Astrocyte of the cerebellum (primary cell): ENCODE measurements around the gene WNT7B.

ENCODE experiments used
- DNase-seq: peaks from one replicate; pipeline ENCODE4 v3.0.0-alpha.2; 2011; ENCODE audit warnings: low read depth
- H3K4me3 ChIP-seq: 2 replicates; pipeline ENCODE4 v1.5.1; 2011; ENCODE audit warnings: mild to moderate bottlenecking, low read depth, low read length, moderate library complexity
- CTCF ChIP-seq: IDR thresholded peaks from 2 replicates; pipeline ENCODE4 v1.5.1; 2012; ENCODE audit warnings: low read length, low read depth, moderate library complexity, mild to moderate bottlenecking; ENCODE audit errors: missing control alignments
- in situ Hi-C: cut with HindIII; loops from 2 replicates; pipeline ENCODE4 v1.10.0; 2017; ENCODE audit warnings: low sequenced_read_pairs

Gene WNT7B

DNA sequence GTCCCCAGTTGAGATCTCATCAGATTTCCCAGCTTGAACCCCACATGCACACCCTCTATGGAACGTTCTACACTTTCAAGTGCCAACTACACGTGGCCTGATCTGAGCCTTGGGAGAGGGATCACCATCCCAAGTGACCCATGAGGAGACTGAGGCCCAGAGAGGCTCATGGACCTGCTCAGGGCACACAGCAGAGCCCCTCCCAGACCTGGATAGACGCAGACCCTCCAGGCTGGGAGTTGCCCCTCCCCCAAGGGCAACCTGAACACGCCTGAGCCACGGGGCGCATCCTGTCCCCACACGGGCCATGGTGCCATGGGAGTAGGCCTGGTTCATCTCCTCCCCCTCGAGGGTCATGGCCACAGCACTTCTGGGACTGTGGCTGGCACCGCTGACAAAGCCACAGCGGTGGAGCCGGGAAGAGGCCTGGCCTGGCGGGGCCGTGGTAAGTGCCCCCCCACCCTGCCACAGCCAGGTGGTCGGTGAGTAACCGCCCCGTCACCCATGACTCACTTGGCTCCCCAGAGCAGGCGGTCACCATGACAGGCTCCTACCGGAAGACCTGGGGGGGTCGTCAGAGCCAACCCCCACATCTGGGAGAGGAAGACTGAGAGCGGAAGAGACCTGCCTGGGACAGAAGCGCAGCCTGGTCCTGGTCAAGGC is 8.1 kb downstream of the WNT7B start:
- peak; percentile 71 for DNase-seq
- H3K4me3 ChIP-seq = peak overlapping the region; percentile 5
- in situ Hi-C loops = no loop called here
- TF ChIP-seq CTCF = no peak

GRCh38 chr22:45968003-45968650 is 8.8 kb downstream of the WNT7B start:
- DNase-seq = no peak
- no peak for TF ChIP-seq CTCF
- no peak overlapping the region for H3K4me3 ChIP-seq
- in situ Hi-C loops = no loop called here

- H3K4me3 ChIP-seq = no peak overlapping the region
- in situ Hi-C loops = no loop called here
Observed at GRCh38 chr22:45966895-45967365, 10.0 kb downstream of the WNT7B start.

DNA sequence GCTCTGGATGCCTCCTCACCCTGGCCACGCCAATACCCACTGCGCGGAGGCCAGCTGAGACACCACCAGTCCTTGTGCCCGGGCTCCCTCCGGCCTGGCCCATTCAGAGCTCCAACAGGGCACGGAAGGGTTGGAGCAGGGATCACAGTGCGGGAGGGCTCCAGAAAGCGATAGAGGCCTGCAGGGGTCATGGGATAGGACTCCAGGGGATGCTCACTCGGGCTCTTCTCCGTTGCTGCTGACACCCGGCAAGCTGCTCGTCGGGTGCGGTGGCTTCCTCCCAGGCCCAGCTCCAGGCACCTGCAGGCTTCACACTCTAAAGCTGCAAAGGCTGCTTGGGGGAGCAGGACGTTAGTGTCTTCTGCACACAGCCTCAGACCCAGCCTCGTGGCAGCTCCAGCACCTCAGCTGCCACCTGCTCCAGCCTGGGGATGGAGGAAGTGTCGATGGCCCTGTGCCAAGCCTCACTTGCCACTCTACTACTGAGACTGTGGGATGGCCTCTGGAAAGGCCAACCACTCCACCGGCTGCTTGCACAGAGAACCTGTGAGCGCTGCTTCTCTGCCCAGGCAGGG is 10.6 kb downstream of the WNT7B start:
- no peak for TF ChIP-seq CTCF
- in situ Hi-C loops = no loop called here

More at GRCh38 chr22:45966895-45967365, 10.0 kb downstream of the WNT7B start:
- DNase-seq = no peak
- TF ChIP-seq CTCF = no peak

DNA sequence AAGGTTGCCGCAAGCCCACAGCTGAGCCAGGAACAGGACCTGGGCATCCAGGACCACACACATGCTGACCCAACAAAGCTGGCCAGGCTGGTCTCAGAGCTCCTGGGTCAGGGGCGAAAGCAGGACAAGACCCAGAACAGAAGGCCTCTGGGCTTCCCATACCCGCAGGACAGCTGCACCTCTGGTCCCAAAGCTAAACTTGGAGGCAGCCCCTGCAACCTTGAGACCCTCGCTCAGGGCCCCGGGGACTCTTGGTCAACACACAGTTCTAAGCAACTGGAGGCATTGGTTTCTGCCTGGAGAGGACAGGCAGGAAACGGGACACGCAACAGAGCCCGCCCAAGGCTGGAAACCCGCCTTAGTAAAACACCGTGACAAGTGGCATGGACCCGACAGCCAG is 11.4 kb downstream of the WNT7B start:
- no peak for DNase-seq
- in situ Hi-C loops = no loop called here
- no peak overlapping the region for H3K4me3 ChIP-seq
- no peak for TF ChIP-seq CTCF

More for the DNA sequence above, 10.6 kb downstream of the WNT7B start:
- no peak overlapping the region for H3K4me3 ChIP-seq
- no peak for DNase-seq

GRCh38 chr22:45964926-45965527 is 11.9 kb downstream of the WNT7B start:
- DNase-seq = no peak
- in situ Hi-C loops = no loop called here
- no peak overlapping the region for H3K4me3 ChIP-seq
- no peak for TF ChIP-seq CTCF
